ENCODE measurements around the gene CFAP161.
A peak's percentile ranks its signal among the peaks of the same experiment; 100 is the strongest.

Gene CFAP161

GRCh38 chr15:81133782-81134461 lies at the start of gene CFAP161:
CFAP161 (plus strand) TSS chr15:81134270; CDS start chr15:81134330, 60 bp downstream.
- peak; percentile 97 for DNase-seq

GRCh38 chr15:81084716-81085115 lies 49.4 kb upstream of the CFAP161 start:
- no peak for DNase-seq

- DNase-seq, result no peak
These were observed 48.9 kb upstream of the CFAP161 start for GRCh38 chr15:81085213-81085612.

- DNase-seq, result no peak
These were observed 48.2 kb upstream of the CFAP161 start for GRCh38 chr15:81085898-81086297.

- DNase-seq, result no peak
These were observed 47.0 kb upstream of the CFAP161 start for GRCh38 chr15:81087066-81087465.

GRCh38 chr15:81087694-81088093 lies 46.4 kb upstream of the CFAP161 start:
- no peak for DNase-seq

- DNase-seq, result no peak
These were observed 45.5 kb upstream of the CFAP161 start for GRCh38 chr15:81088470-81089013.

- peak; percentile 12 for DNase-seq
These were observed 42.0 kb upstream of the CFAP161 start for GRCh38 chr15:81091889-81092558.

GRCh38 chr15:81092559-81092902 lies 41.5 kb upstream of the CFAP161 start:
- DNase-seq, result no peak

GRCh38 chr15:81093961-81094360 lies 40.1 kb upstream of the CFAP161 start:
- no peak for DNase-seq

GRCh38 chr15:81095690-81096365 lies 38.2 kb upstream of the CFAP161 start:
- no peak for DNase-seq

- DNase-seq, result no peak
These were observed 37.7 kb upstream of the CFAP161 start for GRCh38 chr15:81096398-81096797.

GRCh38 chr15:81097116-81097889 lies 36.8 kb upstream of the CFAP161 start:
- DNase-seq, result no peak

- peak; percentile 6 for DNase-seq
These were observed 36.2 kb upstream of the CFAP161 start for GRCh38 chr15:81097890-81098280.

GRCh38 chr15:81098349-81098748 lies 35.7 kb upstream of the CFAP161 start:
- peak; percentile 41 for DNase-seq

GRCh38 chr15:81098861-81099651 lies 35.0 kb upstream of the CFAP161 start:
- no peak for DNase-seq

- DNase-seq, result no peak
These were observed 31.9 kb upstream of the CFAP161 start for GRCh38 chr15:81101894-81102815.

GRCh38 chr15:81103857-81104256 lies 30.2 kb upstream of the CFAP161 start:
- no peak for DNase-seq

- peak; percentile 55 for DNase-seq
These were observed 28.5 kb upstream of the CFAP161 start for GRCh38 chr15:81105545-81105944.

- peak; percentile 77 for DNase-seq
These were observed 27.5 kb upstream of the CFAP161 start for GRCh38 chr15:81106560-81106959.

GRCh38 chr15:81107889-81108288 lies 26.2 kb upstream of the CFAP161 start:
- DNase-seq, result no peak

All from NCI-H82 (cell line).